ENCODE results near the gene ANKRD28. TPM values are rescaled to one million over a fixed set of nuclear protein-coding genes. Genes with fewer than 3 reads are reported as not detected.

ANKRD28 gene
- total RNA-seq, 1 donor from 2014 or later = 21.6 TPM

DNA sequence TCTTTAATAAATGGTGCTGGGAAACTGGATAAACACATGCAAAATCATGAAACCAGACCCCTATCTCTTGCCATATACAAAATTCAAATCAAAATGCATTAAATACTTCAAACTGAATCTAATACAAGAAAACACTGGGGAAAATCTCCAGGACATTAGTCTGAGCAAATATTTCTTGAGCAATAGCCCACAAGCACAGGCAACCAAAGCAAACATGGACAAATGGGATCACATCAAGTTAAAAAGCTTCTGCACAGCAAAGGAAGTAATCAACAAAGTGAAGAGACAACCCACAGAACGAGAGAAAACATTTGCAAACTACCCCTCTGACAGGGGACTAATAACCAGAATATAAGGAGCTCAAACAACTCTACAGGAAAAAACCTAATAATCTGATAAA, 6.3 kb downstream of the ANKRD28 start:
- peaks cover 7% of the 10 kb centered on the region for H3K9me3 ChIP-seq (replicated peaks)
- intact Hi-C loops (cut with micrococcal nuclease) = no loop called here
- TF ChIP-seq, protein P1, sequence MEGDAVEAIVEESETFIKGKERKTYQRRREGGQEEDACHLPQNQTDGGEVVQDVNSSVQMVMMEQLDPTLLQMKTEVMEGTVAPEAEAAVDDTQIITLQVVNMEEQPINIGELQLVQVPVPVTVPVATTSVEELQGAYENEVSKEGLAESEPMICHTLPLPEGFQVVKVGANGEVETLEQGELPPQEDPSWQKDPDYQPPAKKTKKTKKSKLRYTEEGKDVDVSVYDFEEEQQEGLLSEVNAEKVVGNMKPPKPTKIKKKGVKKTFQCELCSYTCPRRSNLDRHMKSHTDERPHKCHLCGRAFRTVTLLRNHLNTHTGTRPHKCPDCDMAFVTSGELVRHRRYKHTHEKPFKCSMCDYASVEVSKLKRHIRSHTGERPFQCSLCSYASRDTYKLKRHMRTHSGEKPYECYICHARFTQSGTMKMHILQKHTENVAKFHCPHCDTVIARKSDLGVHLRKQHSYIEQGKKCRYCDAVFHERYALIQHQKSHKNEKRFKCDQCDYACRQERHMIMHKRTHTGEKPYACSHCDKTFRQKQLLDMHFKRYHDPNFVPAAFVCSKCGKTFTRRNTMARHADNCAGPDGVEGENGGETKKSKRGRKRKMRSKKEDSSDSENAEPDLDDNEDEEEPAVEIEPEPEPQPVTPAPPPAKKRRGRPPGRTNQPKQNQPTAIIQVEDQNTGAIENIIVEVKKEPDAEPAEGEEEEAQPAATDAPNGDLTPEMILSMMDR (IDR thresholded peaks at IDR 0.05; ENCODE audit: borderline replicate concordance) = no peak
- no peak overlapping the region for H3K27ac ChIP-seq (replicated peaks)
- H3K4me3 ChIP-seq = no peak overlapping the region
- no peak for DNase-seq
- peaks cover 5% of the 10 kb centered on the region for H3K4me1 ChIP-seq
- H3K27me3 ChIP-seq (ENCODE audit: low read depth) = no peaks in the 10 kb centered on the region
- H3K36me3 ChIP-seq = no peaks in the 10 kb centered on the region

DNA sequence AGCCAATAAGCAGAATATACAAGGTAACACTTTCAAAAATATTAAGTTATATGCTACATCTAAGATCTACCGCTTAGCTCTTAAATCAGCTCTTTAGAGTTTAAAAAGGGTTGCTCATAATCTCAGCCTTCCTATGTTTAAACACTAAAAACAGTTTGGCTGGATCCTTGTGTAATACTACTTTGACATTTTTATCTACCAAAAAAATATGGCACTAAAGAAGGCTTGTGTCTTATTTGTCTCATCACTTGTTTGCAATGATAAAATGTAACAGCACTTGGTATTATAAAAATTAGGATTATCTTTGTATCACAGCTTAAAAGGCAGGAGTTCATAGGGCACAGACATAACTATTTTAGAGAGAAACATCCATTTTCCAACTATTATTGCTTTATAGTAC, 9.8 kb downstream of the ANKRD28 start:
- TF ChIP-seq, protein P1 (IDR thresholded peaks at IDR 0.05; ENCODE audit: borderline replicate concordance) = no peak
- no peaks in the 10 kb centered on the region for H3K4me1 ChIP-seq
- no peak overlapping the region for H3K4me3 ChIP-seq
- H3K27ac ChIP-seq (replicated peaks) = no peak overlapping the region
- intact Hi-C loops (cut with micrococcal nuclease) = no loop called here
- no peaks in the 10 kb centered on the region for H3K36me3 ChIP-seq
- H3K27me3 ChIP-seq (ENCODE audit: low read depth) = no peaks in the 10 kb centered on the region
- H3K9me3 ChIP-seq (replicated peaks) = peaks cover 7% of the 10 kb centered on the region
- DNase-seq = no peak

DNA sequence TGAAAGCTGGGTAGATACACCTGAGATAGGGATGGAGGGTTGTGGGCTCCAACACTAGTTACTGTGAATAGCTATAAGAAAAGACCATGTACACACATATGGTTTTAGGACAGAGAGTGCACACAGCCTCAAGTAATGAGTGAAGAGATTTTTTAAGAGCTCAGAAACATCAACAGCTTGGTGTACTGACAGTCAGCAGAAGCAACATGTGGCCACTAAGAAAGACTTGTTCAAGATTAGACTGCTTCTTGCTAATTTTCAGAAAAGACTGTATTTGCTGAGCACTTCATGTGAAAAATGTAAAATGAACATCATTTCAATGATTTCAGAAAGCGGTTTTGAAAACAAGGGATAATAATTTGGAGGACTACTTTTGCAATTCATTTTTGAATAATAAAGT, 10.3 kb downstream of the ANKRD28 start:
- Histone ChIP-seq H3K4me3 (no peak overlapping the region), H3K27me3 (ENCODE audit: low read depth) (no peaks in the 10 kb centered on the region), H3K27ac (replicated peaks) (no peak overlapping the region), H3K9me3 (replicated peaks) (peaks cover 7% of the 10 kb centered on the region), H3K36me3 (no peaks in the 10 kb centered on the region), H3K4me1 (peaks cover 3% of the 10 kb centered on the region)
- TF ChIP-seq, protein P1 (IDR thresholded peaks at IDR 0.05; ENCODE audit: borderline replicate concordance) = no peak
- intact Hi-C loops (cut with micrococcal nuclease) = no loop called here
- no peak for DNase-seq

DNA sequence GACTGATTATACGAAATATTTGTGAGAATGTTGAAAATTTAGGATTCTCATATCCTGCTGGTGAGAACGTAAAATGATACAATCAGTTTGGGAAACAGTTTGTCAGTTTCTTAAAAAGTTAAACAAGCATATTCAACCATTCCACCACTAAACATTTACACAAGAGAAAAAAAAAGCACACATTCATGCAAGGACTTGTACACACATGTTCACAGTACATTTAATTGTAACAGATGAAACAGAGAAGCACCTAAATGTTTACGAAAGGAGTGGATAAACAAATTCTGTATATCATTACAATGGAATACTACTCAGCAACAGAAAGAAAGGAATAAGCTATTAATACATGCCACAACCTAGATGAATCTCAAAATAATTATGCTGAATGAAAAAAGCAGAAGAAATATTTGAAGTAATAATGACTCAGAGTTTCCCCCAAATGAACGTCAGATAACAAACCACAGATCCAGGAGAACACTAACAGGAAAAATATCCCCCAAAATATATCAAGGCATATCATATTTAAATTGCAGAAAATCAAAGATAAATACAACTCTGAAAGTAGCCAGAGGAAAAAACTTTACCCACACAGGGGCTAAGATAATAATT, 14.3 kb downstream of the ANKRD28 start:
- DNase-seq = no peak
- TF ChIP-seq, protein P1 (IDR thresholded peaks at IDR 0.05; ENCODE audit: borderline replicate concordance) = no peak
- Histone ChIP-seq H3K36me3 (no peaks in the 10 kb centered on the region), H3K9me3 (replicated peaks) (no peaks in the 10 kb centered on the region), H3K27ac (replicated peaks) (no peak overlapping the region), H3K27me3 (ENCODE audit: low read depth) (no peaks in the 10 kb centered on the region), H3K4me3 (no peak overlapping the region), H3K4me1 (peaks cover 20% of the 10 kb centered on the region)
- intact Hi-C loops (cut with micrococcal nuclease) = no loop called here

DNA sequence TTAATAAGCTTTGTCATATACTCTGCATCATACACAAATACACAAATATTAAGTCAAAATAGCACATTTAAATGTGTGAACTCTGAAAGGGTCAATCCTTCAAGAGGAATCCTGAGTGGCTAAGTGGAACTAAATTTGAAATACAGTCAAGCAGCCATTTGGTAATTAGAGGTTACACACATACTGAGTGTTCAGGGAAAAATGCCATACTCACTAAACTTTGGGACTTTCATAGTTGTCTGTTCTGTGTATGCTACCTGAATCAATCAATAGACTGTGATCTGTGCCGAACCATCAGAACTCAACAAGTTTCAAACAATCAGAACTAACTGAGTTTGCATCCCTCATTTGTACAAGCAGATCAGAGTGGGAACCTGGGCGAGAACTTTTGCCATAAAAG, 15.3 kb downstream of the ANKRD28 start:
- Histone ChIP-seq H3K27me3 (ENCODE audit: low read depth) (no peaks in the 10 kb centered on the region), H3K4me3 (no peak overlapping the region), H3K4me1 (peaks cover 20% of the 10 kb centered on the region), H3K36me3 (no peaks in the 10 kb centered on the region), H3K27ac (replicated peaks) (no peak overlapping the region), H3K9me3 (replicated peaks) (no peaks in the 10 kb centered on the region)
- no peak for DNase-seq
- TF ChIP-seq, protein P1 (IDR thresholded peaks at IDR 0.05; ENCODE audit: borderline replicate concordance) = no peak
- intact Hi-C loops (cut with micrococcal nuclease) = no loop called here

All from left ventricle myocardium inferior (tissue), 1 donor.